Transverse colon (tissue), 3 donors: ENCODE measurements around the gene GJB4.

ENCODE experiments used
- CTCF ChIP-seq, 5 experiments: fragments of 200-600 bp in 3 of 5; fragments of 450-650 bp in 2 of 5; sonication (generic) in 3 of 5; IDR thresholded peaks; 1 replicate in 2 of 5; 2 replicates in 3 of 5; pipeline ENCODE4 v1.5.1; 2016 to 2017; ENCODE audit warnings: antibody characterized with exemption in 5 of 5, inconsistent platforms in 3 of 5, mild to moderate bottlenecking in 2 of 5, moderate library complexity in 1 of 5
- POLR2A ChIP-seq: fragments of 450-650 bp; IDR thresholded peaks from one replicate; pipeline ENCODE4 v1.6.1; 2016; ENCODE audit warnings: antibody characterized with exemption, mild to moderate bottlenecking, moderate library complexity

GRCh38 chr1:34803770-34804169 lies 44.2 kb downstream of the GJB4 start:
- TF ChIP-seq CTCF (IDR thresholded peaks at IDR 0.05) (no peak), POLR2A (no peak)
